Measurements from ENCODE around the gene ROR1.

Gene ROR1

GRCh38 chr1:63988941-63989340 is 215.1 kb downstream of the ROR1 start:
- no peak for DNase-seq (ENCODE audit: low read depth)
- TF ChIP-seq MYC (IDR thresholded peaks at IDR 0.05; ENCODE audit: low read depth, low read length): no peak
- TF ChIP-seq POLR2A (IDR thresholded peaks at IDR 0.05; ENCODE audit: extremely low read depth, insufficient read length): no peak
- no peak for TF ChIP-seq CTCF (IDR thresholded peaks at IDR 0.05; ENCODE audit: low read depth, low read length)
- no peak for TF ChIP-seq MAX (IDR thresholded peaks at IDR 0.05; ENCODE audit: low read depth, low read length)
- no peak overlapping the region for H3K4me3 ChIP-seq (ENCODE audit: low read depth, low read length)

- no peak overlapping the region for H3K4me3 ChIP-seq (ENCODE audit: low read depth, low read length)
- TF ChIP-seq POLR2A (IDR thresholded peaks at IDR 0.05; ENCODE audit: extremely low read depth, insufficient read length): no peak
- TF ChIP-seq MYC (IDR thresholded peaks at IDR 0.05; ENCODE audit: low read depth, low read length): no peak
- no peak for TF ChIP-seq MAX (IDR thresholded peaks at IDR 0.05; ENCODE audit: low read depth, low read length)
- no peak for TF ChIP-seq CTCF (IDR thresholded peaks at IDR 0.05; ENCODE audit: low read depth, low read length)
- DNase-seq (ENCODE audit: low read depth): no peak
Measured at GRCh38 chr1:63991685-63992084, 217.9 kb downstream of the ROR1 start.

GRCh38 chr1:64000021-64000420 is 226.2 kb downstream of the ROR1 start:
- no peak overlapping the region for H3K4me3 ChIP-seq (ENCODE audit: low read depth, low read length)
- TF ChIP-seq POLR2A (IDR thresholded peaks at IDR 0.05; ENCODE audit: extremely low read depth, insufficient read length) (no peak), MYC (IDR thresholded peaks at IDR 0.05; ENCODE audit: low read depth, low read length) (no peak), MAX (IDR thresholded peaks at IDR 0.05; ENCODE audit: low read depth, low read length) (no peak), CTCF (IDR thresholded peaks at IDR 0.05; ENCODE audit: low read depth, low read length) (no peak)
- no peak for DNase-seq (ENCODE audit: low read depth)

GRCh38 chr1:64001038-64001437 is 227.2 kb downstream of the ROR1 start:
- no peak for DNase-seq (ENCODE audit: low read depth)
- TF ChIP-seq CTCF (IDR thresholded peaks at IDR 0.05; ENCODE audit: low read depth, low read length) (no peak), POLR2A (IDR thresholded peaks at IDR 0.05; ENCODE audit: extremely low read depth, insufficient read length) (no peak), MAX (IDR thresholded peaks at IDR 0.05; ENCODE audit: low read depth, low read length) (no peak), MYC (IDR thresholded peaks at IDR 0.05; ENCODE audit: low read depth, low read length) (no peak)
- H3K4me3 ChIP-seq (ENCODE audit: low read depth, low read length): no peak overlapping the region

- no peak overlapping the region for H3K4me3 ChIP-seq (ENCODE audit: low read depth, low read length)
- no peak for DNase-seq (ENCODE audit: low read depth)
- no peak for TF ChIP-seq MYC (IDR thresholded peaks at IDR 0.05; ENCODE audit: low read depth, low read length)
- TF ChIP-seq CTCF (IDR thresholded peaks at IDR 0.05; ENCODE audit: low read depth, low read length): no peak
- TF ChIP-seq POLR2A (IDR thresholded peaks at IDR 0.05; ENCODE audit: extremely low read depth, insufficient read length): no peak
- no peak for TF ChIP-seq MAX (IDR thresholded peaks at IDR 0.05; ENCODE audit: low read depth, low read length)
Measured at GRCh38 chr1:64004451-64005025, 230.7 kb downstream of the ROR1 start.
